ENCODE results near the gene CCL20.

- TF ChIP-seq CTCF (IDR thresholded peaks at IDR 0.05; ENCODE audit: insufficient read depth, low read depth, low read length) = no peak
- TF ChIP-seq EZH2 (IDR thresholded peaks at IDR 0.05; ENCODE audit: insufficient read depth, low read length) = no peak
These were observed 47.4 kb downstream of the CCL20 start for GRCh38 chr2:227861011-227861410.

Measured in astrocyte (in vitro differentiated cells and primary cell).